ENCODE data around the gene FAM90A1.
"Not testable (repeated sequence)": the region's sequence is repeated elsewhere in the genome, so short reads cannot be mapped to it uniquely, and the experiment has no call there.

- not testable (repeated sequence) for TF ChIP-seq POLR2A, EP300, CTCF (IDR thresholded peaks at IDR 0.05)
Observed at GRCh38 chr12:8182923-8183322, 44.5 kb downstream of the FAM90A1 start.

All from gastroesophageal sphincter (tissue), 3 donors.